ENCODE measurements around the gene SLC39A9.

DNA sequence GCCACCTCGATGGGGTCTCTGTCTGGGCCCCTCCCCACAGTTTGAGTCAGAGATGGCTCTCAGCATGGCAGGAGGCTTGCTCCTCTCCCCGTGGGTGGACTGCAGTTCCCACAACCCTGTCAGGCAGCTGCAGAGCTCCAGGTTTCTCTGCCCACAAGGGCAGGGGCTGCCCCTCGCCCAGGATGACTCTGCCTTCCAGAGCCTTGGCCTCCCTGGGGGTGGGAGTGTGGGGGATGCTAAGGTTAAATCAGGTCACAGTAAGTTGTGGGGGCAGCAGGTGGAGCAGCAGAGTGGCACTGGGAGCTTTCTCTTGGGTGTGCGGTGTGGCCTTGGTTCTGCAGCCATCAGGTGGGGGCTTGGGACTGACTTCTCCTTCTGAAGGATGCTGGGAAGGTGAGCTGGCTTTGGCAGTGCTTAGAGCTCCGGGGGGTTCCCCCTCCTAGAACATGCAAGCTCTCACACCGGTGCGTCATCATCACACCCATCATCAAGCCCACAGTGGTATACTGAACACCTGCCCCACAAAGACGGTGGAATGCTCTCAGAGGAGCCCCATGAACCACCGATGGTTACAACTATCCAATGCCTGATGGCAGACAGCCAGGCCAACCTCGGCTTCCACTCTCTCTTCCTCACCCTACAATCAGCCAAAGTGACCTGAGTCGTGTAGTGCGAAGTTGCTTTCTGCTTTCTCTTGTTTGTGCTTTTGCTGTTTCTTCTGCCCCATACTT lies 40.1 kb upstream of the SLC39A9 start:
- TF ChIP-seq, protein P1, sequence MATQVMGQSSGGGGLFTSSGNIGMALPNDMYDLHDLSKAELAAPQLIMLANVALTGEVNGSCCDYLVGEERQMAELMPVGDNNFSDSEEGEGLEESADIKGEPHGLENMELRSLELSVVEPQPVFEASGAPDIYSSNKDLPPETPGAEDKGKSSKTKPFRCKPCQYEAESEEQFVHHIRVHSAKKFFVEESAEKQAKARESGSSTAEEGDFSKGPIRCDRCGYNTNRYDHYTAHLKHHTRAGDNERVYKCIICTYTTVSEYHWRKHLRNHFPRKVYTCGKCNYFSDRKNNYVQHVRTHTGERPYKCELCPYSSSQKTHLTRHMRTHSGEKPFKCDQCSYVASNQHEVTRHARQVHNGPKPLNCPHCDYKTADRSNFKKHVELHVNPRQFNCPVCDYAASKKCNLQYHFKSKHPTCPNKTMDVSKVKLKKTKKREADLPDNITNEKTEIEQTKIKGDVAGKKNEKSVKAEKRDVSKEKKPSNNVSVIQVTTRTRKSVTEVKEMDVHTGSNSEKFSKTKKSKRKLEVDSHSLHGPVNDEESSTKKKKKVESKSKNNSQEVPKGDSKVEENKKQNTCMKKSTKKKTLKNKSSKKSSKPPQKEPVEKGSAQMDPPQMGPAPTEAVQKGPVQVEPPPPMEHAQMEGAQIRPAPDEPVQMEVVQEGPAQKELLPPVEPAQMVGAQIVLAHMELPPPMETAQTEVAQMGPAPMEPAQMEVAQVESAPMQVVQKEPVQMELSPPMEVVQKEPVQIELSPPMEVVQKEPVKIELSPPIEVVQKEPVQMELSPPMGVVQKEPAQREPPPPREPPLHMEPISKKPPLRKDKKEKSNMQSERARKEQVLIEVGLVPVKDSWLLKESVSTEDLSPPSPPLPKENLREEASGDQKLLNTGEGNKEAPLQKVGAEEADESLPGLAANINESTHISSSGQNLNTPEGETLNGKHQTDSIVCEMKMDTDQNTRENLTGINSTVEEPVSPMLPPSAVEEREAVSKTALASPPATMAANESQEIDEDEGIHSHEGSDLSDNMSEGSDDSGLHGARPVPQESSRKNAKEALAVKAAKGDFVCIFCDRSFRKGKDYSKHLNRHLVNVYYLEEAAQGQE (IDR thresholded peaks at IDR 0.05), result no peak
- TF ChIP-seq EGR1 (IDR thresholded peaks at IDR 0.05; ENCODE audit: low read depth in 2 of 2) (no peak), YY1 (IDR thresholded peaks at IDR 0.05) (no peak), GABPA (IDR thresholded peaks at IDR 0.05 in 1 of 2, conservative IDR thresholded peaks at IDR 0.05 in 1 of 2) (no peak), FOXA1 (IDR thresholded peaks at IDR 0.05) (no peak), SP1 (IDR thresholded peaks at IDR 0.05) (no peak), TAF1 (conservative IDR thresholded peaks at IDR 0.05) (no peak)
- TF ChIP-seq, protein P2, sequence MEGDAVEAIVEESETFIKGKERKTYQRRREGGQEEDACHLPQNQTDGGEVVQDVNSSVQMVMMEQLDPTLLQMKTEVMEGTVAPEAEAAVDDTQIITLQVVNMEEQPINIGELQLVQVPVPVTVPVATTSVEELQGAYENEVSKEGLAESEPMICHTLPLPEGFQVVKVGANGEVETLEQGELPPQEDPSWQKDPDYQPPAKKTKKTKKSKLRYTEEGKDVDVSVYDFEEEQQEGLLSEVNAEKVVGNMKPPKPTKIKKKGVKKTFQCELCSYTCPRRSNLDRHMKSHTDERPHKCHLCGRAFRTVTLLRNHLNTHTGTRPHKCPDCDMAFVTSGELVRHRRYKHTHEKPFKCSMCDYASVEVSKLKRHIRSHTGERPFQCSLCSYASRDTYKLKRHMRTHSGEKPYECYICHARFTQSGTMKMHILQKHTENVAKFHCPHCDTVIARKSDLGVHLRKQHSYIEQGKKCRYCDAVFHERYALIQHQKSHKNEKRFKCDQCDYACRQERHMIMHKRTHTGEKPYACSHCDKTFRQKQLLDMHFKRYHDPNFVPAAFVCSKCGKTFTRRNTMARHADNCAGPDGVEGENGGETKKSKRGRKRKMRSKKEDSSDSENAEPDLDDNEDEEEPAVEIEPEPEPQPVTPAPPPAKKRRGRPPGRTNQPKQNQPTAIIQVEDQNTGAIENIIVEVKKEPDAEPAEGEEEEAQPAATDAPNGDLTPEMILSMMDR (IDR thresholded peaks at IDR 0.05; ENCODE audit: low read depth, low read length, missing input control), result no peak
- TF ChIP-seq, protein P3, sequence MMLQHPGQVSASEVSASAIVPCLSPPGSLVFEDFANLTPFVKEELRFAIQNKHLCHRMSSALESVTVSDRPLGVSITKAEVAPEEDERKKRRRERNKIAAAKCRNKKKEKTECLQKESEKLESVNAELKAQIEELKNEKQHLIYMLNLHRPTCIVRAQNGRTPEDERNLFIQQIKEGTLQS (IDR thresholded peaks at IDR 0.05), result no peak
- TF ChIP-seq, protein P4, sequence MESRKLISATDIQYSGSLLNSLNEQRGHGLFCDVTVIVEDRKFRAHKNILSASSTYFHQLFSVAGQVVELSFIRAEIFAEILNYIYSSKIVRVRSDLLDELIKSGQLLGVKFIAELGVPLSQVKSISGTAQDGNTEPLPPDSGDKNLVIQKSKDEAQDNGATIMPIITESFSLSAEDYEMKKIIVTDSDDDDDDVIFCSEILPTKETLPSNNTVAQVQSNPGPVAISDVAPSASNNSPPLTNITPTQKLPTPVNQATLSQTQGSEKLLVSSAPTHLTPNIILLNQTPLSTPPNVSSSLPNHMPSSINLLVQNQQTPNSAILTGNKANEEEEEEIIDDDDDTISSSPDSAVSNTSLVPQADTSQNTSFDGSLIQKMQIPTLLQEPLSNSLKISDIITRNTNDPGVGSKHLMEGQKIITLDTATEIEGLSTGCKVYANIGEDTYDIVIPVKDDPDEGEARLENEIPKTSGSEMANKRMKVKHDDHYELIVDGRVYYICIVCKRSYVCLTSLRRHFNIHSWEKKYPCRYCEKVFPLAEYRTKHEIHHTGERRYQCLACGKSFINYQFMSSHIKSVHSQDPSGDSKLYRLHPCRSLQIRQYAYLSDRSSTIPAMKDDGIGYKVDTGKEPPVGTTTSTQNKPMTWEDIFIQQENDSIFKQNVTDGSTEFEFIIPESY (IDR thresholded peaks at IDR 0.05), result no peak

Data from liver (tissue), 3 donors.